HEK293T (cell line): Measurements from ENCODE around the gene BFSP2.

Experiments
- ARNT ChIP-seq: fragments of 450-650 bp; IDR thresholded peaks from 2 replicates; pipeline ENCODE4 v1.6.1; 2017; ENCODE audit warnings: mild to moderate bottlenecking
- BHLHE40 ChIP-seq: fragments of 450-650 bp; IDR thresholded peaks from 2 replicates; pipeline ENCODE4 v1.6.1; 2016; ENCODE audit warnings: mild to moderate bottlenecking, moderate library complexity, borderline replicate concordance
- ELF4 ChIP-seq: fragments of 450-650 bp; IDR thresholded peaks from 2 replicates; pipeline ENCODE4 v1.6.1; 2017; ENCODE audit warnings: antibody characterized with exemption
- FOXA1 ChIP-seq: fragments of 450-650 bp; IDR thresholded peaks from 2 replicates; pipeline ENCODE4 v1.6.1; 2016; ENCODE audit warnings: mild to moderate bottlenecking
- FOXK2 ChIP-seq: fragments of 450-650 bp; IDR thresholded peaks from 2 replicates; pipeline ENCODE4 v1.6.1; 2016; ENCODE audit warnings: mild to moderate bottlenecking
- FOXM1 ChIP-seq: fragments of 450-650 bp; IDR thresholded peaks from 2 replicates; pipeline ENCODE4 v1.6.1; 2017; ENCODE audit warnings: mild to moderate bottlenecking, borderline replicate concordance
- HDGF ChIP-seq: fragments of 450-650 bp; IDR thresholded peaks from 2 replicates; pipeline ENCODE4 v1.6.1; 2017; ENCODE audit warnings: antibody characterized with exemption, borderline replicate concordance
- L3MBTL2 ChIP-seq: fragments of 450-650 bp; conservative IDR thresholded peaks from 2 replicates; pipeline ENCODE4 v1.6.1; 2016; ENCODE audit warnings: mild to moderate bottlenecking
- LEF1 ChIP-seq: fragments of 450-650 bp; IDR thresholded peaks from 2 replicates; pipeline ENCODE4 v1.6.1; 2017; ENCODE audit warnings: mild to moderate bottlenecking, borderline replicate concordance
- NFRKB ChIP-seq: fragments of 450-650 bp; IDR thresholded peaks from 2 replicates; pipeline ENCODE4 v1.6.1; 2016; ENCODE audit warnings: mild to moderate bottlenecking, moderate library complexity
- PKNOX1 ChIP-seq: fragments of 450-650 bp; IDR thresholded peaks from 2 replicates; pipeline ENCODE4 v1.6.1; 2016
- SP1 ChIP-seq: fragments of 450-650 bp; IDR thresholded peaks from 2 replicates; pipeline ENCODE4 v1.6.1; 2017
- SUZ12 ChIP-seq: fragments of 450-650 bp; IDR thresholded peaks from 2 replicates; pipeline ENCODE4 v1.6.1; 2016; ENCODE audit warnings: mild to moderate bottlenecking

DNA sequence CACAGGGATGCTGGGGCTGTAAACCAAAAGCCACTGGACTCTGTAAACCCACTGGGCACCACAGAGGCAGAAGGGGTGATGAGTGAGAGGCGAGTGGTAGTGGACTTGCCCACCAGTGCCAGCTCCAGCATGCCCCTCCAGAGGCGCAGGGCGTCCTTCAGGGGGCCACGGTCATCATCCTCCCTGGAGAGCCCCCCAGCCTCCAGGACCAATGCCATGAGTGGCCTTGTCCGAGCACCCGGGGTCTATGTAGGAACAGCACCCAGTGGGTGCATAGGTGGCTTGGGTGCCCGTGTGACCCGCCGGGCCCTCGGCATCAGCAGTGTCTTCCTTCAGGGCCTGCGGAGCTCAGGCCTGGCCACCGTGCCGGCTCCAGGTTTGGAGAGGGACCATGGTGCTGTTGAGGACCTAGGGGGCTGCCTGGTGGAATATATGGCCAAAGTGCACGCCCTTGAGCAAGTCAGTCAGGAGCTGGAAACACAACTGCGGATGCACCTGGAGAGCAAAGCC, at the start of gene BFSP2:
- no peak for TF ChIP-seq HDGF
- TF ChIP-seq FOXM1 = no peak
- no peak for TF ChIP-seq SP1
- no peak for TF ChIP-seq SUZ12
- TF ChIP-seq L3MBTL2 = no peak
- TF ChIP-seq PKNOX1 = no peak
- TF ChIP-seq LEF1 = no peak
- no peak for TF ChIP-seq ARNT
- no peak for TF ChIP-seq FOXA1
- TF ChIP-seq NFRKB = no peak
- TF ChIP-seq ELF4 = no peak
- TF ChIP-seq FOXK2 = no peak
- no peak for TF ChIP-seq BHLHE40
